COLO829 (cell line): Measurements from ENCODE around the gene TM4SF20.

Source experiments
- DNase-seq: peaks from one replicate; pipeline ENCODE4 v3.0.0; 2012; ENCODE audit warnings: low spot score

The TM4SF20 gene

GRCh38 chr2:227320305-227321094 lies 58.6 kb downstream of the TM4SF20 start:
- DNase-seq: no peak

DNA sequence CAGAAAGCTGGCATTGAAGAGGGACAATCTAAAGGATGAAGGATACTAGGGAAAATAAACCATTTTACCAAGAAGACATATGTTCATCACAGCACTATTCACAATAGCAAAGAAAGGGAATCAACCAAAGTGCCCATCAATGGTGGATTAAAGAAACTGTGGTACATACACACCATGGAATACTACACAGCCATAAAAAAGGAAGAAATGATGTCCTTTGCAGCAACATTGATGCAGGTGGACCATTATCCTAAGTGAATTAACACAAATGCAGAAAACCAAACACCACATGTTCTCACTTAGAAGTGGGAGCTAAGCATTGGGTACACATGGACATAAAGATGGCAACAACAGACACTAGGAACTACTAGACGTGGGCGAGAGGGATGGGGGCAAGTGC lies 61.3 kb downstream of the TM4SF20 start:
- no peak for DNase-seq

DNA sequence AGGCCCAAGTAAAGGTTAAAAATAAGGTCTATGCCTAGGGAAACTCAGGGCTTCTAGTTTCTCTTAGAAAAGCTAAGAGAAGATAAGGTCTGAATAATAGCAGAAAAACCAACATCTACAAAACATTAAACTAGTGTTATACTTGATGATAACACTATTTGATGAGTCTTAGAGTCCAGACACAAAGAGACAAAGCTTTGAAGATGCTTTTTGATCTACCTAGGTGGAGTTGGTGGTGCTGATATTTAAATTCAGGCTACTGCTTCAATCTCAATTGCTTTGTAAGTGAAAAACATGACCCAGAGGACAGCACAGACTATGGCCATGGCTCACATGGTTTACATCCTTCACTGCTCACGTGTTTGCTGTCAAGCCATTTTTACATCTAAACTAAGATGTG lies 65.8 kb downstream of the TM4SF20 start:
- no peak for DNase-seq

- DNase-seq: no peak
These were observed 66.5 kb downstream of the TM4SF20 start for GRCh38 chr2:227312579-227312978.
